Endothelial cell of umbilical vein (primary cell): ENCODE results near the gene MYOM3. TPM values are rescaled to one million over a fixed set of nuclear protein-coding genes. Genes with fewer than 3 reads are reported as not detected.

Experiments used
- BruUV-seq: library from RNA; stranded (reverse); fragments of 400-500 nt; replicated peaks from 2 replicates; lab custom pipeline; 2021; lab: Mats Ljungman, UMichigan
- CTCF ChIA-PET: fragments of 300-600, 350-600 bp; sonication (Branson Sonifier 250); formaldehyde crosslinking; loops from one replicate; lab custom pipeline; 2021; ENCODE audit warnings: antibody characterized with exemption, inconsistent platforms; lab: Charles Lee
- POLR2A ChIA-PET: fragments of 300-600, 350-600 bp; sonication (Branson Sonifier 250); formaldehyde crosslinking; loops from one replicate; lab custom pipeline; 2021; ENCODE audit warnings: antibody characterized with exemption, inconsistent platforms; lab: Charles Lee
- DNase-seq: peaks from one replicate; pipeline ENCODE4 v3.0.0-alpha.2; 2011; ENCODE audit warnings: low read depth, low spot score
- FAIRE-seq: peaks from 2 replicates; lab custom pipeline; 2011; peaks lifted over from hg19 to GRCh38; lab: Jason Lieb, UNC
- H2AFZ ChIP-seq: 2 replicates; pipeline ENCODE4 v1.6.0; 2012; ENCODE audit warnings: low read depth, low read length, control low read depth, inconsistent platforms
- H3K27ac ChIP-seq: 2 replicates; pipeline ENCODE4 v1.5.1; 2011; ENCODE audit warnings: low read depth, mild to moderate bottlenecking, control low read depth, low read length, moderate library complexity; ENCODE audit not compliant: insufficient read depth
- H3K27me3 ChIP-seq, 2 experiments: 2 replicates each; pipeline versions ENCODE4 v1.6.0 to v1.6.1; 2011; ENCODE audit warnings: low read length in 2 of 2, mixed read lengths in 1 of 2; ENCODE audit not compliant: control insufficient read depth in 2 of 2, insufficient read depth in 2 of 2
- H3K36me3 ChIP-seq, 2 experiments: 2 replicates in 1 of 2; 3 replicates in 1 of 2; pipeline ENCODE4 v1.5.1; 2011; ENCODE audit warnings: low read length in 2 of 2, mild to moderate bottlenecking in 1 of 2, moderate library complexity in 1 of 2; ENCODE audit not compliant: control insufficient read depth in 2 of 2, insufficient read depth in 2 of 2; ENCODE audit errors: extremely low read depth in 1 of 2
- H3K4me1 ChIP-seq: 3 replicates; pipeline ENCODE4 v1.5.1; 2011; ENCODE audit warnings: mild to moderate bottlenecking, low read length; ENCODE audit not compliant: control insufficient read depth, insufficient read depth; ENCODE audit errors: extremely low read depth
- H3K4me2 ChIP-seq: 2 replicates; pipeline ENCODE4 v1.6.1; 2011; ENCODE audit warnings: low read length, control low read depth, mixed read lengths; ENCODE audit not compliant: insufficient read depth
- H3K4me3 ChIP-seq, 3 experiments: fragments of 200-600 bp in 1 of 3; sonication (generic), shearing (Covaris generic) in 1 of 3; replicated peaks in 1 of 3; 2 replicates each; pipeline ENCODE4 v1.5.1; 2011 to 2016; ENCODE audit warnings: control low read depth in 3 of 3, low read length in 3 of 3, mild to moderate bottlenecking in 2 of 3, inconsistent platforms in 1 of 3, low read depth in 1 of 3, moderate library complexity in 1 of 3; ENCODE audit not compliant: insufficient read depth in 1 of 3
- H3K79me2 ChIP-seq: 2 replicates; pipeline ENCODE4 v1.6.0; 2012; ENCODE audit warnings: low read length, inconsistent platforms; ENCODE audit not compliant: control insufficient read depth, insufficient read depth
- H3K9ac ChIP-seq: replicated peaks from 2 replicates; pipeline ENCODE3; 2011; ENCODE audit warnings: low read length, control low read depth; ENCODE audit not compliant: insufficient read depth; ENCODE audit errors: extremely low read depth
- H3K9me1 ChIP-seq: replicated peaks from 3 replicates; pipeline ENCODE4 v1.6.0; 2011; ENCODE audit warnings: mild to moderate bottlenecking, low read length; ENCODE audit not compliant: control insufficient read depth, insufficient read depth; ENCODE audit errors: extremely low read depth
- H3K9me3 ChIP-seq: replicated peaks from 2 replicates; pipeline ENCODE4 v1.5.1; 2012; ENCODE audit warnings: low read length, inconsistent platforms; ENCODE audit not compliant: control insufficient read depth, insufficient read depth
- H4K20me1 ChIP-seq: replicated peaks from 2 replicates; pipeline ENCODE3; 2011; ENCODE audit warnings: mild to moderate bottlenecking, low read length; ENCODE audit not compliant: control insufficient read depth, insufficient read depth; ENCODE audit errors: extremely low read depth
- EZH2 ChIP-seq: IDR thresholded peaks from 2 replicates; pipeline ENCODE4 v1.6.1; 2012; ENCODE audit warnings: borderline replicate concordance, low read depth, mild to moderate bottlenecking, moderate library complexity, low read length, inconsistent platforms; ENCODE audit not compliant: severe bottlenecking
- FOS ChIP-seq: IDR thresholded peaks from 2 replicates; pipeline ENCODE4 v1.6.1; 2011; ENCODE audit warnings: mild to moderate bottlenecking, low read length, moderate library complexity, borderline replicate concordance; ENCODE audit not compliant: insufficient read depth
- GATA2 ChIP-seq: IDR thresholded peaks from 2 replicates; pipeline ENCODE4 v1.7.0; 2011; ENCODE audit warnings: low read depth, mild to moderate bottlenecking, moderate library complexity, mixed read lengths, low read length; ENCODE audit not compliant: insufficient read length, insufficient read depth
- JUN ChIP-seq: IDR thresholded peaks from 2 replicates; pipeline ENCODE4 v1.6.1; 2011; ENCODE audit warnings: borderline replicate concordance, low read depth; ENCODE audit not compliant: insufficient read length, insufficient read depth
- MYC ChIP-seq: IDR thresholded peaks from one replicate; pipeline ENCODE4 v1.6.1; 2011; ENCODE audit warnings: mild to moderate bottlenecking, low read depth, low read length
- POLR2A ChIP-seq: IDR thresholded peaks from 2 replicates; pipeline ENCODE4 v1.6.1; 2012; ENCODE audit warnings: low read depth, mild to moderate bottlenecking, control low read depth, low read length
- POLR2AphosphoS5 ChIP-seq: IDR thresholded peaks from 2 replicates; pipeline ENCODE4 v1.6.1; 2012; ENCODE audit warnings: low read depth, mild to moderate bottlenecking, control low read depth, low read length, moderate library complexity; ENCODE audit not compliant: insufficient read depth
- dilution Hi-C: fragments of 300-500 bp; cut with MboI; formaldehyde crosslinking; loops from one replicate; pipeline ENCODE4 v1.15.0; 2019; ENCODE audit warnings: low sequenced_read_pairs; ENCODE audit not compliant: extremely low pct_ligation_motif_present
- intact Hi-C: fragments of 100-400 bp; cut with micrococcal nuclease; formaldehyde crosslinking; loops from one replicate; pipeline ENCODE4 v1.10.0; 2022
- polyA plus RNA-seq, 4 experiments: library from polyadenylated mRNA; depleted of rRNA in 3 of 4; stranded (reverse) in 3 of 4; unstranded in 1 of 4; fragments of >200 nt; gene quantifications; 2 replicates each; pipeline versions ENCODE4 v1.2.1 to v1.2.3, GENCODE V29; 2011 to 2012; ENCODE audit warnings: missing spikeins in 1 of 4
- total RNA-seq: library from RNA; stranded (reverse); gene quantifications from 2 replicates; pipeline ENCODE4 v1.2.3, GENCODE V29; 2021
- TF ChIP-seq, protein P1 (sequence below): IDR thresholded peaks from 2 replicates; pipeline ENCODE4 v1.6.1; 2011; ENCODE audit not compliant: insufficient read depth, insufficient read length
- TF ChIP-seq, protein P2 (sequence below), 2 donors: IDR thresholded peaks; 1 replicate in 1 of 2; 2 replicates in 1 of 2; pipeline ENCODE4 v1.5.1; 2011; ENCODE audit warnings: low read length in 2 of 2, mild to moderate bottlenecking in 2 of 2, moderate library complexity in 2 of 2, control low read depth in 1 of 2, inconsistent platforms in 1 of 2, low read depth in 1 of 2; ENCODE audit not compliant: insufficient read depth in 1 of 2; ENCODE audit errors: extremely low read depth in 1 of 2

Gene MYOM3
- total and polyA plus RNA-seq, 2 donors (not counting 3 experiments of a cell fraction or from before 2014, with no cell fraction given), result 0.11 to 0.40 TPM

GRCh38 chr1:24120965-24121364 lies 9.0 kb upstream of the MYOM3 start:
- Histone ChIP-seq H3K4me2 (no peak overlapping the region), H3K9ac (no peak overlapping the region), H3K36me3 (no peaks in the 10 kb centered on the region), H3K9me1 (no peaks in the 10 kb centered on the region), H2AFZ (no peak overlapping the region), H3K27ac (no peak overlapping the region), H3K4me1 (no peaks in the 10 kb centered on the region), H4K20me1 (no peaks in the 10 kb centered on the region), H3K27me3 (no peaks in the 10 kb centered on the region), H3K79me2 (no peaks in the 10 kb centered on the region), H3K9me3 (no peaks in the 10 kb centered on the region), H3K4me3 (no peak overlapping the region)
- intact Hi-C loops (no loop called here), dilution Hi-C loops (no loop called here)
- TF ChIP-seq, protein P1, sequence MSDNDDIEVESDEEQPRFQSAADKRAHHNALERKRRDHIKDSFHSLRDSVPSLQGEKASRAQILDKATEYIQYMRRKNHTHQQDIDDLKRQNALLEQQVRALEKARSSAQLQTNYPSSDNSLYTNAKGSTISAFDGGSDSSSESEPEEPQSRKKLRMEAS, result no peak
- TF ChIP-seq EZH2, result no peak
- no peak for TF ChIP-seq MYC
- no peak for TF ChIP-seq POLR2A
- TF ChIP-seq GATA2, result no peak
- TF ChIP-seq, protein P2, sequence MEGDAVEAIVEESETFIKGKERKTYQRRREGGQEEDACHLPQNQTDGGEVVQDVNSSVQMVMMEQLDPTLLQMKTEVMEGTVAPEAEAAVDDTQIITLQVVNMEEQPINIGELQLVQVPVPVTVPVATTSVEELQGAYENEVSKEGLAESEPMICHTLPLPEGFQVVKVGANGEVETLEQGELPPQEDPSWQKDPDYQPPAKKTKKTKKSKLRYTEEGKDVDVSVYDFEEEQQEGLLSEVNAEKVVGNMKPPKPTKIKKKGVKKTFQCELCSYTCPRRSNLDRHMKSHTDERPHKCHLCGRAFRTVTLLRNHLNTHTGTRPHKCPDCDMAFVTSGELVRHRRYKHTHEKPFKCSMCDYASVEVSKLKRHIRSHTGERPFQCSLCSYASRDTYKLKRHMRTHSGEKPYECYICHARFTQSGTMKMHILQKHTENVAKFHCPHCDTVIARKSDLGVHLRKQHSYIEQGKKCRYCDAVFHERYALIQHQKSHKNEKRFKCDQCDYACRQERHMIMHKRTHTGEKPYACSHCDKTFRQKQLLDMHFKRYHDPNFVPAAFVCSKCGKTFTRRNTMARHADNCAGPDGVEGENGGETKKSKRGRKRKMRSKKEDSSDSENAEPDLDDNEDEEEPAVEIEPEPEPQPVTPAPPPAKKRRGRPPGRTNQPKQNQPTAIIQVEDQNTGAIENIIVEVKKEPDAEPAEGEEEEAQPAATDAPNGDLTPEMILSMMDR (IDR thresholded peaks at IDR 0.05; ENCODE audit: extremely low read depth in 1 of 2, insufficient read depth in 1 of 2, low read depth in 1 of 2, low read length in 2 of 2), result no peak
- TF ChIP-seq FOS, result no peak
- no peak for TF ChIP-seq POLR2AphosphoS5
- no peak for TF ChIP-seq JUN
- BruUV-seq, result no TSS peak
- FAIRE-seq (no peak), DNase-seq (no peak)
- ChIA-PET CTCF (interaction anchor here (1.1 kb wide), 1 partner anchor 29 kb away, joined by 6 read pairs; no protein-coding TSS in a partner anchor), POLR2A (no interaction called here)
